Trophoblast cell (in vitro differentiated cells and primary cell): ENCODE measurements around the gene KIF2C.

Experiments used
- DNase-seq, 2 donors: peaks; one replicate each; pipeline ENCODE4 v3.0.0-alpha.2; 2016
- H2AFZ ChIP-seq: 2 replicates; pipeline ENCODE4 v1.6.1; 2013; ENCODE audit warnings: low read length, moderate library complexity, mild to moderate bottlenecking; ENCODE audit not compliant: insufficient read depth, poor library complexity
- H2AK5ac ChIP-seq: 2 replicates; pipeline ENCODE4 v1.6.1; 2013; ENCODE audit warnings: mild to moderate bottlenecking, low read length
- H2BK120ac ChIP-seq: 2 replicates; pipeline ENCODE4 v1.6.1; 2013; ENCODE audit warnings: low read length, mild to moderate bottlenecking, moderate library complexity; ENCODE audit not compliant: insufficient read depth, poor library complexity
- H2BK12ac ChIP-seq: 2 replicates; pipeline ENCODE4 v1.6.1; 2013; ENCODE audit warnings: mild to moderate bottlenecking, low read length, moderate library complexity
- H2BK5ac ChIP-seq: 2 replicates; pipeline ENCODE4 v1.6.1; 2013; ENCODE audit warnings: low read length, low read depth, moderate library complexity, mild to moderate bottlenecking; ENCODE audit not compliant: poor library complexity
- H3K14ac ChIP-seq: 2 replicates; pipeline ENCODE4 v1.6.1; 2013; ENCODE audit warnings: mild to moderate bottlenecking, low read length
- H3K18ac ChIP-seq: 2 replicates; pipeline ENCODE4 v1.6.1; 2013; ENCODE audit warnings: mild to moderate bottlenecking, low read length
- H3K23ac ChIP-seq: 2 replicates; pipeline ENCODE4 v1.6.1; 2013; ENCODE audit warnings: low read length
- H3K27ac ChIP-seq: 2 replicates; pipeline ENCODE4 v1.5.1; 2013; ENCODE audit warnings: low read depth, mild to moderate bottlenecking, inconsistent platforms, low read length, moderate library complexity
- H3K27me3 ChIP-seq: 2 replicates; pipeline ENCODE4 v1.6.1; 2013; ENCODE audit warnings: inconsistent platforms, mild to moderate bottlenecking, low read length, moderate library complexity; ENCODE audit not compliant: insufficient read depth
- H3K36me3 ChIP-seq, 2 experiments: 1 replicate in 1 of 2; 2 replicates in 1 of 2; pipeline ENCODE4 v1.6.1; 2013; ENCODE audit warnings: low read length in 2 of 2, mild to moderate bottlenecking in 2 of 2, moderate library complexity in 1 of 2; ENCODE audit not compliant: insufficient read depth in 2 of 2, control insufficient read depth in 1 of 2
- H3K4ac ChIP-seq: 2 replicates; pipeline ENCODE4 v1.6.1; 2013; ENCODE audit warnings: low read depth, mild to moderate bottlenecking, low read length, moderate library complexity
- H3K4me1 ChIP-seq, 2 experiments: 1 replicate in 1 of 2; 2 replicates in 1 of 2; pipeline ENCODE4 v1.6.1; 2013; ENCODE audit warnings: low read length in 2 of 2, mild to moderate bottlenecking in 2 of 2, moderate library complexity in 1 of 2; ENCODE audit not compliant: insufficient read depth in 2 of 2, control insufficient read depth in 1 of 2
- H3K4me2 ChIP-seq: 2 replicates; pipeline ENCODE4 v1.6.1; 2013; ENCODE audit warnings: inconsistent platforms, mild to moderate bottlenecking, low read length, moderate library complexity
- H3K4me3 ChIP-seq: 2 replicates; pipeline ENCODE4 v1.5.1; 2013; ENCODE audit warnings: mild to moderate bottlenecking, low read depth, low read length, inconsistent platforms
- H3K79me1 ChIP-seq: one replicate; pipeline ENCODE4 v1.6.1; 2013; ENCODE audit warnings: low read length
- H3K79me2 ChIP-seq: 2 replicates; pipeline ENCODE4 v1.6.1; 2013; ENCODE audit warnings: low read length, mild to moderate bottlenecking; ENCODE audit not compliant: control insufficient read depth, insufficient read depth, poor library complexity
- H3K9ac ChIP-seq: 2 replicates; pipeline ENCODE4 v1.6.1; 2013; ENCODE audit warnings: mild to moderate bottlenecking, low read length
- H3K9me3 ChIP-seq: 2 replicates; pipeline ENCODE4 v1.6.1; 2013; ENCODE audit warnings: low read depth, mild to moderate bottlenecking, control low read depth, inconsistent platforms, low read length; ENCODE audit not compliant: insufficient read depth
- H4K12ac ChIP-seq: 2 replicates; pipeline ENCODE4 v1.6.1; 2013; ENCODE audit warnings: low read depth, mild to moderate bottlenecking, low read length, moderate library complexity
- H4K8ac ChIP-seq: 2 replicates; pipeline ENCODE4 v1.6.1; 2013; ENCODE audit warnings: low read depth, mild to moderate bottlenecking, low read length, moderate library complexity
- H4K91ac ChIP-seq: one replicate; pipeline ENCODE4 v1.6.1; 2013; ENCODE audit warnings: low read depth, mild to moderate bottlenecking, low read length, moderate library complexity
- WGBS: extraction: QIAGEN DNeasy Blood & Tissue Kit; methylation state at CpG from one replicate; pipeline ENCODE4 v1.1.7; 2013; ENCODE audit warnings: missing lambda C conversion rate; ENCODE audit not compliant: insufficient read length, insufficient coverage; ENCODE audit errors: extremely low coverage; 5-methylcytosine and 5-hydroxymethylcytosine counted together

Gene KIF2C

DNA sequence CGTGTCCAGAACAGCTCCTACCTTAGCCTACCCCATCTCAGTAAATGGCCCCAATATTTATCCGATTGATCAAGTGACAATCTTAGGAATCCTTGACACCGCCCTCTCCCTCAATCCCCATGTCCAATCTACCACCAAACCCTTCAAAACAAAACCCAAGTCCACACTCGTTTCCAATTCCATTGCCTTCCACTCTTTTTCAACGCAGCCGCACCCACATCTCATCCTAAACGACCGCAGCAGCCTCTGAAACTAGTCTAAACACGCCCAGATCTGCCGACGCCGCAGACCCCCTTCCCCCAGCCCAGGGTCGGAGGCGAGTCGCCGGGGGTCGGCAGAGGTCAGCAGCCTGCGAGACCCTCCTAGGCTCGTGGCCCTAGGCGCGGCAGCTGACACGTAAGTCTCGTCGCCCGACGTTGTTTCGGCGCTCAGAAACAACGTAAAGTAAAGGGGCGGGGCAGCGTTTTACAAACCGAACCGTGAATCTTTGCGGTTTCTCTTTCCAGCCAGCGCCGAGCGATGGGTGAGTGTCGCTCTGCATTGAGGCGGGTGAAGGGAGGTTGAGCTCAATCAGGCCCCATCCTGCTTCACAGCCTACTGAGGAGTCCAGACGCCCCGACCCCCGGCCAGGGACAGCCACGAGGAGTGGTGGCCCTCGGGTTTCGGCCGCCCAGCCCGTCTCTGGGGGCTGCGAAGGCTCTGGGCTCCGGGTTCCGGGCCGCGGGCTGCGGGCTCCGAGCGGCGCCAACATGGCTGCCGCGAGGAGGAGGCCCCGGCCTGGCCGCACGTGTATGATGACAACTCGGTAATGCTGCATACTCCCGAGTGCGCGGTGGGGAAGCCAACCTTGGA, 35.7 kb downstream of the KIF2C start, which contains the start of gene RPS8:
TSS of gene RPS8 (plus strand) at position 463 of the 852 bp plus-strand sequence. CDS start at position 520, 57 bp downstream.
- Histone ChIP-seq H3K4me3 (peak within 1 kb of the TSS; percentile 94), H3K27ac (peak within 1 kb of the TSS; percentile 80), H4K8ac (peak within 1 kb of the TSS; percentile 96), H3K14ac (peak within 1 kb of the TSS; percentile 94), H3K18ac (peak within 1 kb of the TSS; percentile 63), H3K79me1 (peaks cover 16% of the 10 kb centered on the region), H3K9ac (peak within 1 kb of the TSS; percentile 89), H2BK12ac (no peak within 1 kb of the TSS), H2AK5ac (peak within 1 kb of the TSS; percentile 80), H3K4me2 (peak within 1 kb of the TSS; percentile 85), H2AFZ (peak within 1 kb of the TSS; percentile 92), H4K91ac (peak within 1 kb of the TSS; percentile 92), H3K4ac (peak within 1 kb of the TSS; percentile 93), H4K12ac (peak within 1 kb of the TSS; percentile 97), H2BK120ac (peak within 1 kb of the TSS; percentile 80), H2BK5ac (peak within 1 kb of the TSS; percentile 88), H3K9me3 (peaks cover 1% of the 10 kb centered on the region), H3K27me3 (no peaks in the 10 kb centered on the region), H3K4me1 (peaks cover 7 to 12% of the 10 kb centered on the region in 2 experiments), H3K79me2 (peaks cover 19% of the 10 kb centered on the region), H3K23ac (no peak within 1 kb of the TSS), H3K36me3 (peaks cover 32 to 37% of the 10 kb centered on the region in 2 experiments)
- WGBS, result 100% methylated on average over 1 of the region's 65 CpGs
- peak; percentile 95 to 97 for DNase-seq

- H3K79me1 ChIP-seq, result peaks cover 16% of the 10 kb centered on the region
- H2AK5ac ChIP-seq, result peak overlapping the region; percentile 80
- peak overlapping the region; percentile 43 for H3K23ac ChIP-seq
- H4K8ac ChIP-seq, result peak overlapping the region; percentile 89
- peak overlapping the region; percentile 94 for H3K4me3 ChIP-seq
- WGBS, result no CpG with 5 or more reads among the region's 36 CpGs
- H2BK5ac ChIP-seq, result peak overlapping the region; percentile 88
- no peaks in the 10 kb centered on the region for H3K27me3 ChIP-seq
- H3K14ac ChIP-seq, result peak overlapping the region; percentile 94
- DNase-seq, result peak in 1 of 2 donors; percentile 22
- H4K12ac ChIP-seq, result peak overlapping the region; percentile 92
- peak overlapping the region; percentile 80 for H2BK120ac ChIP-seq
- H3K27ac ChIP-seq, result peak overlapping the region; percentile 80
- peak overlapping the region; percentile 22 for H4K91ac ChIP-seq
- peaks cover 1% of the 10 kb centered on the region for H3K9me3 ChIP-seq
- peak overlapping the region; percentile 9 for H3K18ac ChIP-seq
- H3K4me2 ChIP-seq, result peak overlapping the region; percentile 85
- H3K4me1 ChIP-seq, result peaks cover 7 to 12% of the 10 kb centered on the region in 2 experiments
- H2BK12ac ChIP-seq, result no peak overlapping the region
- peak overlapping the region; percentile 93 for H3K4ac ChIP-seq
- H3K79me2 ChIP-seq, result peaks cover 19% of the 10 kb centered on the region
- H2AFZ ChIP-seq, result peak overlapping the region; percentile 10
- peaks cover 39 to 43% of the 10 kb centered on the region in 2 experiments for H3K36me3 ChIP-seq
- peak overlapping the region; percentile 89 for H3K9ac ChIP-seq
Observed at GRCh38 chr1:44775930-44776729, 36.5 kb downstream of the KIF2C start.

- no CpG with 5 or more reads among the region's 12 CpGs for WGBS
- H4K12ac ChIP-seq, result no peak overlapping the region
- H3K9ac ChIP-seq, result peak overlapping the region; percentile 89
- H3K79me2 ChIP-seq, result peaks cover 19% of the 10 kb centered on the region
- no peak overlapping the region for H3K18ac ChIP-seq
- H3K27me3 ChIP-seq, result no peaks in the 10 kb centered on the region
- no peak overlapping the region for H2BK5ac ChIP-seq
- H3K27ac ChIP-seq, result peak overlapping the region; percentile 80
- H3K36me3 ChIP-seq, result peaks cover 41 to 45% of the 10 kb centered on the region in 2 experiments
- no peak overlapping the region for H2AFZ ChIP-seq
- peaks cover 16% of the 10 kb centered on the region for H3K79me1 ChIP-seq
- no peak overlapping the region for H4K91ac ChIP-seq
- no peak overlapping the region for H4K8ac ChIP-seq
- H3K4me3 ChIP-seq, result peak overlapping the region; percentile 94
- H3K23ac ChIP-seq, result peak overlapping the region; percentile 43
- peaks cover 7 to 12% of the 10 kb centered on the region in 2 experiments for H3K4me1 ChIP-seq
- H3K14ac ChIP-seq, result peak overlapping the region; percentile 36
- H2BK120ac ChIP-seq, result no peak overlapping the region
- no peak overlapping the region for H2BK12ac ChIP-seq
- H3K4me2 ChIP-seq, result peak overlapping the region; percentile 85
- H3K4ac ChIP-seq, result peak overlapping the region; percentile 93
- no peak overlapping the region for H2AK5ac ChIP-seq
- peaks cover 1% of the 10 kb centered on the region for H3K9me3 ChIP-seq
- DNase-seq, result no peak
Observed at GRCh38 chr1:44776730-44777068, 37.1 kb downstream of the KIF2C start.

DNA sequence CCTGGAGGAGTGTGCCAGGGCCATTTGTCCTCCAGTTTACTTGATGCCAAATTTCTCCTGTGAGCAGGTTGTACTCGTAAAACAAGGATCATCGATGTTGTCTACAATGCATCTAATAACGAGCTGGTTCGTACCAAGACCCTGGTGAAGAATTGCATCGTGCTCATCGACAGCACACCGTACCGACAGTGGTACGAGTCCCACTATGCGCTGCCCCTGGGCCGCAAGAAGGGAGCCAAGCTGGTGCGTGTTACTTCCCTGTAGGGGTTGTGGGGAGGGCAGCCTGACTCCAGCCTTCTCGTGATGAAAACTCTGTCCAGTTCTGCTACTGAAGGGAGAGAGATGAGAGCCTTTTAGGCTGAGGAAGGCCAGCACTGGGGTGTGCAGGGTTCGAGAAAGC, 37.9 kb downstream of the KIF2C start:
- Histone ChIP-seq H2BK120ac (no peak overlapping the region), H3K27me3 (no peaks in the 10 kb centered on the region), H3K23ac (no peak overlapping the region), H3K27ac (no peak overlapping the region), H3K4ac (peak overlapping the region; percentile 56), H3K9me3 (peaks cover 1% of the 10 kb centered on the region), H3K9ac (peak overlapping the region; percentile 57), H4K91ac (no peak overlapping the region), H3K79me2 (peaks cover 19% of the 10 kb centered on the region), H3K14ac (no peak overlapping the region), H2AK5ac (no peak overlapping the region), H2AFZ (no peak overlapping the region), H4K12ac (peak overlapping the region; percentile 5), H2BK5ac (no peak overlapping the region), H3K79me1 (peaks cover 16% of the 10 kb centered on the region), H3K4me2 (peak overlapping the region; percentile 85), H3K4me3 (peak overlapping the region; percentile 27), H3K36me3 (peaks cover 41 to 45% of the 10 kb centered on the region in 2 experiments), H3K18ac (peak overlapping the region; percentile 29), H2BK12ac (no peak overlapping the region), H3K4me1 (peaks cover 7 to 12% of the 10 kb centered on the region in 2 experiments), H4K8ac (no peak overlapping the region)
- WGBS, result no CpG with 5 or more reads among the region's 14 CpGs
- no peak for DNase-seq
